ENCODE results near the gene AMOTL1. TPM values are rescaled to one million over a fixed set of nuclear protein-coding genes. Genes with fewer than 3 reads are reported as not detected.

The AMOTL1 gene
- total and polyA plus RNA-seq, 12 donors = 3.0 to 26.7 (median 19.5) TPM

- DNase-seq = no peak
- WGBS, 4 donors = 80 to 92% (median 85%) methylated on average over 2 of the region's 2 CpGs
- no peaks in the 10 kb centered on the region for H3K9me3 ChIP-seq (replicated peaks in 1 of 3)
- intact Hi-C loops (cut with DNase I) = no loop called here
- no peak overlapping the region for H3K4me3 ChIP-seq
- no peak overlapping the region for H3K27ac ChIP-seq
- no peak for TF ChIP-seq POLR2A (IDR thresholded peaks at IDR 0.05)
- no peak for TF ChIP-seq CTCF (IDR thresholded peaks at IDR 0.05)
- no peaks in the 10 kb centered on the region for H3K36me3 ChIP-seq (replicated peaks in 1 of 2)
- peaks cover 0 to 7% of the 10 kb centered on the region in 2 donors for H3K4me1 ChIP-seq (replicated peaks in 1 of 2)
- peaks cover 5% of the 10 kb centered on the region for H3K27me3 ChIP-seq
Observed at GRCh38 chr11:94739331-94739730, 28.8 kb upstream of the AMOTL1 start.

GRCh38 chr11:94740083-94741021 is 27.8 kb upstream of the AMOTL1 start:
- no peak for TF ChIP-seq POLR2A (IDR thresholded peaks at IDR 0.05)
- no peak for TF ChIP-seq CTCF (IDR thresholded peaks at IDR 0.05)
- Histone ChIP-seq H3K4me3 (peak overlapping the region in 2 of 4 donors; percentile 21 to 72), H3K36me3 (replicated peaks in 1 of 2) (no peaks in the 10 kb centered on the region), H3K9me3 (replicated peaks in 1 of 3) (no peaks in the 10 kb centered on the region), H3K27me3 (peaks cover 5% of the 10 kb centered on the region), H3K27ac (peak overlapping the region in 1 of 5 donors; percentile 21), H3K4me1 (replicated peaks in 1 of 2) (no peaks in the 10 kb centered on the region)
- intact Hi-C loops (cut with DNase I) = loop anchor here in 1 of 2 donors (10.0 kb wide), 1 partner anchor 106 kb away; no protein-coding TSS in a partner anchor
- WGBS, 4 donors = 2 to 5% (median 3%) methylated on average over 12 to 82 of the region's 82 CpGs
- peak in 6 of 7 donors; percentile 10 to 72 (median 30) for DNase-seq

GRCh38 chr11:94741022-94741679 is 27.0 kb upstream of the AMOTL1 start:
- Histone ChIP-seq H3K4me1 (replicated peaks in 1 of 2) (no peaks in the 10 kb centered on the region), H3K9me3 (replicated peaks in 1 of 3) (no peaks in the 10 kb centered on the region), H3K27me3 (peaks cover 5% of the 10 kb centered on the region), H3K27ac (peak overlapping the region in 1 of 5 donors; percentile 21), H3K36me3 (replicated peaks in 1 of 2) (no peaks in the 10 kb centered on the region), H3K4me3 (peak overlapping the region in 2 of 4 donors; percentile 21 to 72)
- TF ChIP-seq POLR2A (IDR thresholded peaks at IDR 0.05) (no peak), CTCF (IDR thresholded peaks at IDR 0.05) (peak; percentile 11 to 59 (median 44))
- 0 to 1% (median 1%) methylated on average over 22 to 35 of the region's 35 CpGs for WGBS, 4 donors
- DNase-seq = peak in 6 of 7 donors; percentile 3 to 62 (median 28)
- intact Hi-C loops (cut with DNase I) = loop anchor here in 1 of 2 donors (10.0 kb wide), 1 partner anchor 106 kb away; no protein-coding TSS in a partner anchor

GRCh38 chr11:94742665-94743064 is 25.5 kb upstream of the AMOTL1 start:
- no peak overlapping the region for H3K27ac ChIP-seq
- H3K4me1 ChIP-seq (replicated peaks in 1 of 2) = no peaks in the 10 kb centered on the region
- TF ChIP-seq CTCF (IDR thresholded peaks at IDR 0.05) (no peak), POLR2A (IDR thresholded peaks at IDR 0.05) (no peak)
- DNase-seq = no peak
- no peak overlapping the region for H3K4me3 ChIP-seq
- 79 to 100% (median 94%) methylated on average over 2 of the region's 2 CpGs for WGBS, 4 donors
- H3K9me3 ChIP-seq (replicated peaks in 1 of 3) = no peaks in the 10 kb centered on the region
- intact Hi-C loops (cut with DNase I) = loop anchor here in 1 of 2 donors (10.0 kb wide), 1 partner anchor 108 kb away; no protein-coding TSS in a partner anchor
- H3K27me3 ChIP-seq = peaks cover 5% of the 10 kb centered on the region
- no peaks in the 10 kb centered on the region for H3K36me3 ChIP-seq (replicated peaks in 1 of 2)

Measured in adrenal gland (tissue), 12 donors.